H1 (cell line): Measurements from ENCODE around the gene COL27A1. TPM values are rescaled to one million over a fixed set of nuclear protein-coding genes. Genes with fewer than 3 reads are reported as not detected.

Source experiments
- ASH2L ChIP-seq: fragments of 200-600, 300-600 bp; sonication (generic); IDR thresholded peaks from one replicate; pipeline ENCODE4 v1.7.1; 2017; ENCODE audit warnings: low read length
- CHD7 ChIP-seq: fragments of 300-600 bp; sonication (generic); IDR thresholded peaks from 2 replicates; pipeline ENCODE4 v1.7.1; 2012; ENCODE audit warnings: low read length, moderate library complexity, mild to moderate bottlenecking, inconsistent platforms; ENCODE audit not compliant: insufficient replicate concordance
- SIN3A ChIP-seq, 2 experiments: IDR thresholded peaks in 1 of 2; conservative IDR thresholded peaks in 1 of 2; 2 replicates each; pipeline ENCODE4 v1.6.1; 2011 to 2012; ENCODE audit warnings: low read length in 2 of 2, improper control_type of control experiment in 1 of 2, low read depth in 1 of 2, mild to moderate bottlenecking in 1 of 2
- SP4 ChIP-seq: IDR thresholded peaks from 2 replicates; pipeline ENCODE4 v1.6.1; 2012; ENCODE audit warnings: low read length, inconsistent platforms
- TBP ChIP-seq: IDR thresholded peaks from 2 replicates; pipeline ENCODE4 v1.6.1; 2011; ENCODE audit warnings: low read depth, low read length, improper control_type of control experiment
- USF2 ChIP-seq: IDR thresholded peaks from 2 replicates; pipeline ENCODE4 v1.6.1; 2011; ENCODE audit warnings: low read length, improper control_type of control experiment
- ZNF274 ChIP-seq: IDR thresholded peaks from 2 replicates; pipeline ENCODE4 v1.7.0; 2012; ENCODE audit warnings: low read length, borderline replicate concordance; ENCODE audit errors: extremely low read depth
- polyA plus RNA-seq, 7 experiments: library from polyadenylated mRNA; depleted of rRNA in 3 of 7; stranded (reverse) in 5 of 7; unstranded in 2 of 7; fragments of >200 nt in 5 of 7; fragments of 200-250 nt in 2 of 7; gene quantifications; 1 replicate in 5 of 7; 2 replicates in 1 of 7; 4 replicates in 1 of 7; pipeline versions ENCODE4 v1.2.1 to v1.2.3, GENCODE V29; 2011 to 2013; ENCODE audit warnings: missing spikeins in 2 of 7, mixed read lengths in 2 of 7
- total RNA-seq: library from RNA; stranded (reverse); fragmentation: NEBNext Ultra II Directional; extraction: Animal tissue kit (Norgen Biotek cat#: 25700); gene quantifications from 2 replicates; pipeline ENCODE4 v1.2.1, GENCODE V29; 2021

Gene COL27A1
- total and polyA plus RNA-seq, 2 of the 8 experiments (the other 6 are each of a cell fraction or from before 2014, with no cell fraction given) = 15.1 to 22.8 TPM

GRCh38 chr9:114291886-114292590 is 136.7 kb downstream of the COL27A1 start (continued):
- TF ChIP-seq ASH2L (no peak), ZNF274 (no peak), TBP (no peak), SIN3A (conservative IDR thresholded peaks at IDR 0.05 in 1 of 2, IDR thresholded peaks at IDR 0.05 in 1 of 2; ENCODE audit: low read depth in 1 of 2, low read length in 2 of 2) (no peak), USF2 (no peak), CHD7 (no peak), SP4 (no peak)
